Endodermal cell (in vitro differentiated cells): ENCODE measurements around the gene APOBEC3B. TPM values are rescaled to one million over a fixed set of nuclear protein-coding genes. Genes with fewer than 3 reads are reported as not detected.
A peak's percentile ranks its signal among the peaks of the same experiment; 100 is the strongest.
"Not testable (repeated sequence)": the region's sequence is repeated elsewhere in the genome, so short reads cannot be mapped to it uniquely, and the experiment has no call there.

Source experiments
- DNase-seq: peaks from one replicate; pipeline ENCODE4 v3.0.0-alpha.2; 2017
- H3K27ac ChIP-seq: 2 replicates; pipeline ENCODE4 v1.5.1; 2013; ENCODE audit warnings: mild to moderate bottlenecking, low read depth, low read length, moderate library complexity
- H3K27me3 ChIP-seq: 2 replicates; pipeline ENCODE4 v1.6.1; 2013; ENCODE audit warnings: mild to moderate bottlenecking, low read length, moderate library complexity; ENCODE audit not compliant: insufficient read depth, control insufficient read depth, poor library complexity, severe bottlenecking
- H3K36me3 ChIP-seq: 2 replicates; pipeline ENCODE4 v1.7.0; 2013; ENCODE audit warnings: mild to moderate bottlenecking, low read length, moderate library complexity; ENCODE audit not compliant: control insufficient read depth, insufficient read depth
- H3K4me1 ChIP-seq: one replicate; pipeline ENCODE4 v1.7.0; 2013; ENCODE audit warnings: low read length; ENCODE audit not compliant: control insufficient read depth, insufficient read depth
- H3K4me3 ChIP-seq: 2 replicates; pipeline ENCODE4 v1.5.1; 2013; ENCODE audit warnings: mild to moderate bottlenecking, low read length, moderate library complexity
- H3K9ac ChIP-seq: 2 replicates; pipeline ENCODE4 v1.6.1; 2013; ENCODE audit warnings: mild to moderate bottlenecking, low read length, moderate library complexity; ENCODE audit not compliant: poor library complexity, severe bottlenecking; ENCODE audit errors: extremely low read depth
- H3K9me3 ChIP-seq: 2 replicates; pipeline ENCODE4 v1.6.1; 2013; ENCODE audit warnings: mild to moderate bottlenecking, low read length, moderate library complexity; ENCODE audit not compliant: control insufficient read depth
- H3K27ac Mint-ChIP-seq: 2 replicates; pipeline ENCODE4 v1.8.0; 2020; ENCODE audit warnings: mixed read lengths
- H3K27me3 Mint-ChIP-seq: 2 replicates; pipeline ENCODE4 v1.8.0; 2021; ENCODE audit warnings: mild to moderate bottlenecking, mixed read lengths; ENCODE audit not compliant: insufficient read depth
- H3K36me3 Mint-ChIP-seq: 2 replicates; pipeline ENCODE4 v1.8.0; 2020; ENCODE audit warnings: low read depth, mixed read lengths
- H3K4me1 Mint-ChIP-seq: 2 replicates; pipeline ENCODE4 v1.8.0; 2020; ENCODE audit warnings: mixed read lengths
- H3K4me3 Mint-ChIP-seq: 2 replicates; pipeline ENCODE4 v1.8.0; 2020; ENCODE audit warnings: mild to moderate bottlenecking, moderate library complexity, mixed read lengths
- H3K9me3 Mint-ChIP-seq: 2 replicates; pipeline ENCODE4 v1.8.0; 2020; ENCODE audit warnings: mild to moderate bottlenecking, mixed read lengths
- WGBS, 2 experiments: methylation state at CpG; one replicate each; pipeline versions ENCODE4 v1.1.5 to v1.1.7; 2013; ENCODE audit warnings: missing lambda C conversion rate in 2 of 2, mixed read lengths in 1 of 2; ENCODE audit not compliant: insufficient coverage in 1 of 2, insufficient read length in 1 of 2; 5-methylcytosine and 5-hydroxymethylcytosine counted together
- total RNA-seq, 2 donors: library from RNA; stranded (reverse); fragmentation: NEBNext Ultra II Directional in 1 of 2; extraction: Animal tissue kit (Norgen Biotek cat#: 25700) in 1 of 2; gene quantifications; 2 replicates in 1 of 2; 3 replicates in 1 of 2; pipeline ENCODE4 v1.2.1, GENCODE V29; 2021
- TF ChIP-seq, protein P1 (sequence below): fragments of 200-600 bp; sonication (generic); conservative IDR thresholded peaks from 2 replicates; pipeline ENCODE4 v1.5.0; 2021; ENCODE audit warnings: antibody characterized with exemption, mild to moderate bottlenecking

The APOBEC3B gene
- total RNA-seq, 2 donors from 2014 or later: 4.1 to 5.4 TPM

DNA sequence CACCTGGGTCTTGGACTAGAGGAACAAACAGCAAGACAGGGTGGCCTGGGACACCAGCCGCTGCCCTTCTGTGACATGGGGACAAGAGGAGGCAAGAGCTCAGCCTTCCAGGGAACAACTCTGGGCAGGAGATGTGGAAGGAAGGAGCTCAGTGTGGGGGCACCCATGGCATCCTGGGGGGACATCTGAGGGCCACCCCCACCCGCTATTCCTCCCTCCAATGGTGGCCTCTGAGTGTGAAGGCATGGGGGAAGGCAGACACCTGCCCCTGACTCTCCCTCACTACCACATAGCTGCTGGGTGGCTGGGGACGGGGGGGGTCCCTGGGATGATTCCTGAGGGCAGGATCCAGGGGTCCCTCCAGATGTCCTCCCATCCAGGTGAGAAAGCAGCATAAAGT is 4.5 kb downstream of the APOBEC3B start:
- Histone ChIP-seq H3K27me3 (no peaks in the 10 kb centered on the region), H3K36me3 (no peaks in the 10 kb centered on the region), H3K4me1 (no peaks in the 10 kb centered on the region), H3K4me3 (no peak overlapping the region), H3K9ac (no peak overlapping the region), H3K9me3 (no peaks in the 10 kb centered on the region), H3K27ac (no peak overlapping the region)
- H3K36me3 Mint-ChIP-seq: no peaks in the 10 kb centered on the region
- TF ChIP-seq, protein P1, sequence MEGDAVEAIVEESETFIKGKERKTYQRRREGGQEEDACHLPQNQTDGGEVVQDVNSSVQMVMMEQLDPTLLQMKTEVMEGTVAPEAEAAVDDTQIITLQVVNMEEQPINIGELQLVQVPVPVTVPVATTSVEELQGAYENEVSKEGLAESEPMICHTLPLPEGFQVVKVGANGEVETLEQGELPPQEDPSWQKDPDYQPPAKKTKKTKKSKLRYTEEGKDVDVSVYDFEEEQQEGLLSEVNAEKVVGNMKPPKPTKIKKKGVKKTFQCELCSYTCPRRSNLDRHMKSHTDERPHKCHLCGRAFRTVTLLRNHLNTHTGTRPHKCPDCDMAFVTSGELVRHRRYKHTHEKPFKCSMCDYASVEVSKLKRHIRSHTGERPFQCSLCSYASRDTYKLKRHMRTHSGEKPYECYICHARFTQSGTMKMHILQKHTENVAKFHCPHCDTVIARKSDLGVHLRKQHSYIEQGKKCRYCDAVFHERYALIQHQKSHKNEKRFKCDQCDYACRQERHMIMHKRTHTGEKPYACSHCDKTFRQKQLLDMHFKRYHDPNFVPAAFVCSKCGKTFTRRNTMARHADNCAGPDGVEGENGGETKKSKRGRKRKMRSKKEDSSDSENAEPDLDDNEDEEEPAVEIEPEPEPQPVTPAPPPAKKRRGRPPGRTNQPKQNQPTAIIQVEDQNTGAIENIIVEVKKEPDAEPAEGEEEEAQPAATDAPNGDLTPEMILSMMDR: no peak
- H3K4me1 Mint-ChIP-seq: no peaks in the 10 kb centered on the region
- 83 to 100% methylated on average over 2 to 3 of the region's 3 CpGs for WGBS, 2 experiments
- peaks cover 31% of the 10 kb centered on the region for H3K9me3 Mint-ChIP-seq
- no peak for DNase-seq
- H3K27ac Mint-ChIP-seq: no peak overlapping the region
- peaks cover 7% of the 10 kb centered on the region for H3K27me3 Mint-ChIP-seq
- no peak overlapping the region for H3K4me3 Mint-ChIP-seq

DNA sequence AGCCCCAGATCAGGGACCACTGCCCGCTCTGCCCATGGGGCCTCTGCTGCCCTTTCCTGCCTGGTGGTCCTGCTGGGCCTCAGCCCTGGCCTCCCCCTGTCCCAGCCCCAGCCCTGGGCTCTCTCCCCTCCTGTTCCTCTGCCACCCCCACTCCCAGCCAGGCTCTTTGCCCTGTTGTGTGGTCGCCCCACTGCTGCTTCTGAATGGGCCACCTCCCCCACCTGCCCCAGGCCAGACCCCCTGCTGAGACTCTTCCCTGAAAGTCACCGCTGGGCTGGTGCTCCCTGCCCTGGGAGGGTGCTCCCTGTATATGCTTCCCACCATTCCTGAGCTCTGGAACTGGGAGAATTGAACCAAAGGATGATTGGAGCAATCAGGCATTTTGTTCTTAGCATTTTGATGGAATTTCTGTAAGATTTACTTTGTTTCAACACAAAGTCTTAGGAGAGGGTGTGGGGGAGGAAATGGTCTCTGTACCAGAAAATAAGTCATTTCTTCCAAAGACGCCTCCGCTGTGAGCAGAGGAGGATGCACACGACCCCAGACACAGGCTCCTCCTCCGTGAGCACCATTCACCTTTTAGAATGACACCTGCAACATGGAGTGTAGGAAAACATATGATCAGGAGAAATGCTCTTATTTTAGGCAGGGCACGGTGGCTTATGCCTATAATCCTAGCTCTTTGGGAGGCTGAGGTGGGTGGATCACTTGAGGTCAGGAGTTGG is 5.2 kb downstream of the APOBEC3B start:
- Mint-ChIP-seq H3K27ac (no peak overlapping the region), H3K4me3 (no peak overlapping the region), H3K4me1 (peaks cover under 1% of the 10 kb centered on the region), H3K36me3 (no peaks in the 10 kb centered on the region), H3K27me3 (peaks cover 7% of the 10 kb centered on the region), H3K9me3 (peaks cover 27% of the 10 kb centered on the region)
- H3K4me1 ChIP-seq: no peaks in the 10 kb centered on the region
- TF ChIP-seq, protein P1: no peak
- no peak overlapping the region for H3K9ac ChIP-seq
- no peaks in the 10 kb centered on the region for H3K9me3 ChIP-seq
- H3K36me3 ChIP-seq: no peaks in the 10 kb centered on the region
- H3K27ac ChIP-seq: no peak overlapping the region
- 84 to 99% methylated on average over 6 to 8 of the region's 8 CpGs for WGBS, 2 experiments
- H3K27me3 ChIP-seq: no peaks in the 10 kb centered on the region
- no peak for DNase-seq
- no peak overlapping the region for H3K4me3 ChIP-seq

DNA sequence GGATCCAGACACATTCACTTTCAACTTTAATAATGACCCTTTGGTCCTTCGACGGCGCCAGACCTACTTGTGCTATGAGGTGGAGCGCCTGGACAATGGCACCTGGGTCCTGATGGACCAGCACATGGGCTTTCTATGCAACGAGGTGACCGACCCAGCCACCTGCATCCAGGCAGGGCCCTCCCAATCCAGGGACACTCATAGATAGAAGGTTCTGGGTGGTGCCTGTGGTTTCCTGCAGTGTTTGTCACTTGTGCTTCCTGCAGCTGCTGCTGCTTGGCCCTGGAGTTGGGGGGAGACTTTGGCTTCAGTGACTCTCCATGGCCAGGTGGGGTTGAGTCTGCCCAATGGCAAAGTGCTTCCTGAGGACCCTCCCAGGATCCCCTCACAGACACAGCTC is 7.3 kb downstream of the APOBEC3B start:
- H3K27ac Mint-ChIP-seq: no peak overlapping the region
- peaks cover 6% of the 10 kb centered on the region for H3K9me3 Mint-ChIP-seq
- no peaks in the 10 kb centered on the region for H3K36me3 Mint-ChIP-seq

DNA sequence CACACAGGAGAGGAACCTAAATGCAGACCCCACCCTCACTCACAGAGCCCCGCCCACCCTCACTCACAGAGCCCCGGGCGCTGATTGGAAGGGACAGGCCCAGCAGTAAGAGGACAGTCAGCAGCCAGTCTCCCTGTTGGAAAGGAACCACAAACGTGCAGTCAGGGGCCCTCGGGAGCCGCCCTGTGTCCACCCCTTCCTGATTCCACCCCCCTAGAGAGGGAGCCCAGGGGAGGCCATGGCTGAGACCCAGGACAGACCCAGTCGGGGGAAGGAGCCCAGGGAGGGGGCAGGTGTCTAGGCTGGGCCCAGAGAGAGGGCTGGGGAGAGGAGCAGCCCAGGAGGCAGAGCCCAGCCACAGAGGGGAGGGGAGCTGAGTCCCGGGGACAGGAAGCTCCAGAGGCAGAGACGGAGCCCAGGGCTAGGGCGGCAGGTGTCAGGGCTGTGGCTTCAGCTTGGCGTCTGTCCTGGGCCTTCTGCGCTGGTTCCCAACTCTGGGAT is 10.8 kb downstream of the APOBEC3B start:
- not testable (repeated sequence) for H3K9me3 Mint-ChIP-seq, H3K9me3 ChIP-seq, H3K36me3 Mint-ChIP-seq, H3K27me3 ChIP-seq, H3K4me3 ChIP-seq, H3K36me3 ChIP-seq, H3K4me1 Mint-ChIP-seq, H3K27ac Mint-ChIP-seq, H3K4me1 ChIP-seq, H3K4me3 Mint-ChIP-seq, H3K9ac ChIP-seq, H3K27ac ChIP-seq
- 44% methylated on average over 9 of the region's 12 CpGs; no CpG with 5 or more reads in 1 of the 2 experiments for WGBS, 2 experiments
- peaks cover 12% of the 10 kb centered on the region for H3K27me3 Mint-ChIP-seq
- DNase-seq: peak; percentile 89

More for the DNA sequence above, 7.3 kb downstream of the APOBEC3B start:
- 82 to 96% methylated on average over 4 to 6 of the region's 6 CpGs for WGBS, 2 experiments
- H3K9ac ChIP-seq: no peak overlapping the region
- H3K9me3 ChIP-seq: no peaks in the 10 kb centered on the region
- H3K27me3 ChIP-seq: no peaks in the 10 kb centered on the region
- no peak overlapping the region for H3K4me3 ChIP-seq
- no peak for DNase-seq
- no peaks in the 10 kb centered on the region for H3K36me3 ChIP-seq
- H3K4me1 Mint-ChIP-seq: peaks cover 4% of the 10 kb centered on the region
- H3K27me3 Mint-ChIP-seq: peaks cover 7% of the 10 kb centered on the region
- H3K4me1 ChIP-seq: no peaks in the 10 kb centered on the region
- H3K27ac ChIP-seq: no peak overlapping the region
- TF ChIP-seq, protein P1: no peak
- no peak overlapping the region for H3K4me3 Mint-ChIP-seq
